ELF-1 (cell line): ENCODE results near the gene ANO2.
"Not testable (repeated sequence)": the region's sequence is repeated elsewhere in the genome, so short reads cannot be mapped to it uniquely, and the experiment has no call there.

Experiments
- DNase-seq: peaks from one replicate; pipeline ENCODE4 v3.0.0-alpha.2; 2016; ENCODE audit warnings: low read depth, low spot score

The ANO2 gene

GRCh38 chr12:5830111-5830510, 114.9 kb downstream of the ANO2 start:
- no peak for DNase-seq

- DNase-seq = peak; percentile 88
These were observed 117.5 kb downstream of the ANO2 start for GRCh38 chr12:5827591-5827990.

GRCh38 chr12:5825761-5826160, 119.3 kb downstream of the ANO2 start:
- DNase-seq = not testable (repeated sequence)

GRCh38 chr12:5818877-5819276, 126.2 kb downstream of the ANO2 start:
- not testable (repeated sequence) for DNase-seq

GRCh38 chr12:5817246-5817645, 127.8 kb downstream of the ANO2 start:
- no peak for DNase-seq

GRCh38 chr12:5809586-5809985, 135.5 kb downstream of the ANO2 start:
- DNase-seq = no peak

GRCh38 chr12:5808981-5809380, 136.1 kb downstream of the ANO2 start:
- DNase-seq = no peak

GRCh38 chr12:5807514-5808219, 137.4 kb downstream of the ANO2 start:
- no peak for DNase-seq

- no peak for DNase-seq
These were observed 138.0 kb downstream of the ANO2 start for GRCh38 chr12:5807090-5807414.

GRCh38 chr12:5806371-5807089, 138.5 kb downstream of the ANO2 start:
- no peak for DNase-seq

GRCh38 chr12:5803532-5803931, 141.5 kb downstream of the ANO2 start:
- no peak for DNase-seq

- no peak for DNase-seq
These were observed 146.6 kb downstream of the ANO2 start for GRCh38 chr12:5798242-5799015.

GRCh38 chr12:5797661-5798060, 147.4 kb downstream of the ANO2 start:
- DNase-seq = no peak

GRCh38 chr12:5796959-5797225, 148.2 kb downstream of the ANO2 start:
- DNase-seq = no peak

GRCh38 chr12:5796171-5796958, 148.7 kb downstream of the ANO2 start:
- peak; percentile 76 for DNase-seq

GRCh38 chr12:5794156-5794555, 150.9 kb downstream of the ANO2 start:
- DNase-seq = no peak

- DNase-seq = no peak
These were observed 152.7 kb downstream of the ANO2 start for GRCh38 chr12:5792343-5792742.

- DNase-seq = peak; percentile 40
These were observed 155.5 kb downstream of the ANO2 start for GRCh38 chr12:5789469-5789968.

- DNase-seq = no peak
These were observed 157.2 kb downstream of the ANO2 start for GRCh38 chr12:5787828-5788227.

- DNase-seq = no peak
These were observed 159.5 kb downstream of the ANO2 start for GRCh38 chr12:5785601-5786000.

- DNase-seq = peak; percentile 32
These were observed 160.5 kb downstream of the ANO2 start for GRCh38 chr12:5784462-5785130.
